ENCODE results near the gene TSHR. TPM values are rescaled to one million over a fixed set of nuclear protein-coding genes. Genes with fewer than 3 reads are reported as not detected.

Gene TSHR
- total and polyA plus RNA-seq, 2 of the 13 experiments (the other 11 are each of a cell fraction or from before 2014, with no cell fraction given), result not detected

- TF ChIP-seq, protein P1, sequence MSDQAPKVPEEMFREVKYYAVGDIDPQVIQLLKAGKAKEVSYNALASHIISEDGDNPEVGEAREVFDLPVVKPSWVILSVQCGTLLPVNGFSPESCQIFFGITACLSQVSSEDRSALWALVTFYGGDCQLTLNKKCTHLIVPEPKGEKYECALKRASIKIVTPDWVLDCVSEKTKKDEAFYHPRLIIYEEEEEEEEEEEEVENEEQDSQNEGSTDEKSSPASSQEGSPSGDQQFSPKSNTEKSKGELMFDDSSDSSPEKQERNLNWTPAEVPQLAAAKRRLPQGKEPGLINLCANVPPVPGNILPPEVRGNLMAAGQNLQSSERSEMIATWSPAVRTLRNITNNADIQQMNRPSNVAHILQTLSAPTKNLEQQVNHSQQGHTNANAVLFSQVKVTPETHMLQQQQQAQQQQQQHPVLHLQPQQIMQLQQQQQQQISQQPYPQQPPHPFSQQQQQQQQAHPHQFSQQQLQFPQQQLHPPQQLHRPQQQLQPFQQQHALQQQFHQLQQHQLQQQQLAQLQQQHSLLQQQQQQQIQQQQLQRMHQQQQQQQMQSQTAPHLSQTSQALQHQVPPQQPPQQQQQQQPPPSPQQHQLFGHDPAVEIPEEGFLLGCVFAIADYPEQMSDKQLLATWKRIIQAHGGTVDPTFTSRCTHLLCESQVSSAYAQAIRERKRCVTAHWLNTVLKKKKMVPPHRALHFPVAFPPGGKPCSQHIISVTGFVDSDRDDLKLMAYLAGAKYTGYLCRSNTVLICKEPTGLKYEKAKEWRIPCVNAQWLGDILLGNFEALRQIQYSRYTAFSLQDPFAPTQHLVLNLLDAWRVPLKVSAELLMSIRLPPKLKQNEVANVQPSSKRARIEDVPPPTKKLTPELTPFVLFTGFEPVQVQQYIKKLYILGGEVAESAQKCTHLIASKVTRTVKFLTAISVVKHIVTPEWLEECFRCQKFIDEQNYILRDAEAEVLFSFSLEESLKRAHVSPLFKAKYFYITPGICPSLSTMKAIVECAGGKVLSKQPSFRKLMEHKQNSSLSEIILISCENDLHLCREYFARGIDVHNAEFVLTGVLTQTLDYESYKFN (CRISPR knock-in tag; conservative IDR thresholded peaks at IDR 0.05), result peak; percentile 26; the same call in 1 of the 2 replicates
- TF ChIP-seq PHF21A (CRISPR knock-in tag; IDR thresholded peaks at IDR 0.05), result peak; percentile 55
- no peak for TF ChIP-seq SKIL (CRISPR knock-in tag; IDR thresholded peaks at IDR 0.05; ENCODE audit: borderline replicate concordance)
- TF ChIP-seq ESRRA (CRISPR knock-in tag; IDR thresholded peaks at IDR 0.05; ENCODE audit: low read depth), result no peak
- peak; percentile 70; the same call in 1 of the 2 replicates for TF ChIP-seq ZNF329 (CRISPR knock-in tag; IDR thresholded peaks at IDR 0.05; ENCODE audit: low read depth)
- TF ChIP-seq LCORL (IDR thresholded peaks at IDR 0.05), result no peak
- TF ChIP-seq LCORL (CRISPR knock-in tag; IDR thresholded peaks at IDR 0.05), result peak; percentile 81
- TF ChIP-seq KDM5B (CRISPR knock-in tag; IDR thresholded peaks at IDR 0.05; ENCODE audit: borderline replicate concordance), result peak; percentile 54; the same call in 1 of the 2 replicates
- peak; percentile 57; the same call in 1 of the 2 replicates for TF ChIP-seq NFE2L2 (IDR thresholded peaks at IDR 0.05; ENCODE audit: low read length)
- TF ChIP-seq NR2F1 (CRISPR knock-in tag; IDR thresholded peaks at IDR 0.05), result peak in 1 of 2 experiments; percentile 17; a peak in 1 of 4 replicates
- peak; percentile 94 for TF ChIP-seq ZFX (CRISPR knock-in tag; IDR thresholded peaks at IDR 0.05; ENCODE audit: low read depth)
- TF ChIP-seq FOXC1 (CRISPR knock-in tag; IDR thresholded peaks at IDR 0.05; ENCODE audit: borderline replicate concordance), result peak; percentile 76; the same call in 1 of the 2 replicates
- TF ChIP-seq, protein P2, sequence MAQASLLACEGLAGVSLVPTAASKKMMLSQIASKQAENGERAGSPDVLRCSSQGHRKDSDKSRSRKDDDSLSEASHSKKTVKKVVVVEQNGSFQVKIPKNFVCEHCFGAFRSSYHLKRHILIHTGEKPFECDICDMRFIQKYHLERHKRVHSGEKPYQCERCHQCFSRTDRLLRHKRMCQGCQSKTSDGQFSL (CRISPR knock-in tag; IDR thresholded peaks at IDR 0.05), result no peak
- TF ChIP-seq, protein P3, sequence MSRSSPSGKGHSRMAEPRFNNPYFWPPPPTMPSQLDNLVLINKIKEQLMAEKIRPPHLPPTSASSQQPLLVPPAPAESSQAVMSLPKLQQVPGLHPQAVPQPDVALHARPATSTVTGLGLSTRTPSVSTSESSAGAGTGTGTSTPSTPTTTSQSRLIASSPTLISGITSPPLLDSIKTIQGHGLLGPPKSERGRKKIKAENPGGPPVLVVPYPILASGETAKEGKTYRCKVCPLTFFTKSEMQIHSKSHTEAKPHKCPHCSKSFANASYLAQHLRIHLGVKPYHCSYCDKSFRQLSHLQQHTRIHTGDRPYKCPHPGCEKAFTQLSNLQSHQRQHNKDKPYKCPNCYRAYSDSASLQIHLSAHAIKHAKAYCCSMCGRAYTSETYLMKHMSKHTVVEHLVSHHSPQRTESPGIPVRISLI (CRISPR knock-in tag; IDR thresholded peaks at IDR 0.05; ENCODE audit: borderline replicate concordance), result peak; percentile 39; the same call in 1 of the 2 replicates
- TF ChIP-seq FIP1L1 (IDR thresholded peaks at IDR 0.05; ENCODE audit: borderline replicate concordance, insufficient read depth, low read depth, low read length), result 0 out of 2 replicates have a peak, but pooled peaks have one; percentile 72
- TF ChIP-seq PRDM4 (CRISPR knock-in tag; IDR thresholded peaks at IDR 0.05; ENCODE audit: borderline replicate concordance), result 0 out of 2 replicates have a peak, but pooled peaks have one; percentile 19
- peak; percentile 44; the same call in 1 of the 2 replicates for TF ChIP-seq ZNF556 (CRISPR knock-in tag; IDR thresholded peaks at IDR 0.05; ENCODE audit: borderline replicate concordance)
- peak; percentile 24; the same call in 1 of the 2 replicates for TF ChIP-seq KMT2A (CRISPR knock-in tag; IDR thresholded peaks at IDR 0.05)
Observed at GRCh38 chr14:81170104-81170828, 214.8 kb downstream of the TSHR start (continued).

All from HepG2 (cell line).